ENCODE data around the gene SRA1. TPM values are rescaled to one million over a fixed set of nuclear protein-coding genes. Genes with fewer than 3 reads are reported as not detected.

SRA1 gene
- polyA plus RNA-seq, 3 donors: 26.8 to 31.7 (median 27.0) TPM

Other genes with a start within 250 kb of the SRA1 start
- gene HBEGF, start 210.9 kb downstream of the SRA1 start, polyA plus RNA-seq (ENCODE audit: insufficient read length in 3 of 3): 10 to 100 TPM in 1 of 3 donors, 1 to 10 TPM in 2; 7.5 to 10.4 (median 9.1) TPM
- 10 to 100 TPM; 12.4 to 36.4 (median 22.9) TPM for gene SLC4A9, start 197.3 kb downstream of the SRA1 start, polyA plus RNA-seq (ENCODE audit: insufficient read length in 3 of 3)
- 100 to 1,000 TPM in 2 of 3 donors, 10 to 100 TPM in 1; 96.7 to 152 (median 126) TPM for gene ANKHD1, start 155.6 kb downstream of the SRA1 start, polyA plus RNA-seq (ENCODE audit: insufficient read length in 3 of 3)
- gene EIF4EBP3, start 9.8 kb downstream of the SRA1 start, polyA plus RNA-seq (ENCODE audit: insufficient read length in 3 of 3): 10 to 100 TPM; 10.6 to 15.0 (median 11.9) TPM
- gene APBB3, start 7.1 kb upstream of the SRA1 start, polyA plus RNA-seq (ENCODE audit: insufficient read length in 3 of 3): 10 to 100 TPM; 31.8 to 65.7 (median 61.0) TPM
- 10 to 100 TPM; 77.1 to 87.2 (median 85.2) TPM for gene SLC35A4, start 7.4 kb upstream of the SRA1 start, polyA plus RNA-seq (ENCODE audit: insufficient read length in 3 of 3)
- gene CD14, start 75.7 kb upstream of the SRA1 start, polyA plus RNA-seq (ENCODE audit: insufficient read length in 3 of 3): 10 to 100 TPM in 2 of 3 donors, 1 to 10 TPM in 1; 8.4 to 10.6 (median 10.3) TPM
- gene TMCO6, start 82.0 kb upstream of the SRA1 start, polyA plus RNA-seq (ENCODE audit: insufficient read length in 3 of 3): 10 to 100 TPM; 16.5 to 25.0 (median 22.1) TPM
- gene NDUFA2, start 90.2 kb upstream of the SRA1 start, polyA plus RNA-seq (ENCODE audit: insufficient read length in 3 of 3): 10 to 100 TPM; 83.0 to 99.7 (median 99.4) TPM
- gene IK, start 90.4 kb upstream of the SRA1 start, polyA plus RNA-seq (ENCODE audit: insufficient read length in 3 of 3): 100 to 1,000 TPM; 147 to 180 (median 177) TPM
- 10 to 100 TPM; 14.4 to 19.2 (median 18.6) TPM for gene WDR55, start 107.4 kb upstream of the SRA1 start, polyA plus RNA-seq (ENCODE audit: insufficient read length in 3 of 3)
- gene DND1, start 116.1 kb upstream of the SRA1 start, polyA plus RNA-seq (ENCODE audit: insufficient read length in 3 of 3): under 1 TPM in 2 of 3 donors, not detected in 1; 0.44 to 0.58 TPM
- gene HARS1, start 133.9 kb upstream of the SRA1 start, polyA plus RNA-seq (ENCODE audit: insufficient read length in 3 of 3): 10 to 100 TPM; 67.5 to 81.8 (median 75.1) TPM
- 10 to 100 TPM; 43.1 to 62.8 (median 55.1) TPM for gene HARS2, start 134.0 kb upstream of the SRA1 start, polyA plus RNA-seq (ENCODE audit: insufficient read length in 3 of 3)
- gene ZMAT2, start 143.0 kb upstream of the SRA1 start, polyA plus RNA-seq (ENCODE audit: insufficient read length in 3 of 3): 100 to 1,000 TPM in 2 of 3 donors, 10 to 100 TPM in 1; 97.1 to 131 (median 127) TPM
- under 1 TPM in 1 of 3 donors, not detected in 2; 0.15 TPM for gene PCDHA1, start 228.7 kb upstream of the SRA1 start, polyA plus RNA-seq (ENCODE audit: insufficient read length in 3 of 3)
- under 1 TPM; 0.18 to 0.32 (median 0.20) TPM for gene PCDHA2, start 237.4 kb upstream of the SRA1 start, polyA plus RNA-seq (ENCODE audit: insufficient read length in 3 of 3)
- under 1 TPM; 0.33 to 0.40 (median 0.38) TPM for gene PCDHA3, start 243.6 kb upstream of the SRA1 start, polyA plus RNA-seq (ENCODE audit: insufficient read length in 3 of 3)
- gene PCDHA4, start 249.6 kb upstream of the SRA1 start, polyA plus RNA-seq (ENCODE audit: insufficient read length in 3 of 3): 1 to 10 TPM in 1 of 3 donors, under 1 TPM in 2; 0.73 to 1.2 (median 0.81) TPM